Astrocyte (in vitro differentiated cells and primary cell): Measurements from ENCODE around the gene AIFM3. TPM values are rescaled to one million over a fixed set of nuclear protein-coding genes. Genes with fewer than 3 reads are reported as not detected.

Experiments used
- DNase-seq: peaks from one replicate; pipeline ENCODE4 v3.0.0-alpha.2; 2010; ENCODE audit warnings: low read depth
- FAIRE-seq: peaks from 2 replicates; lab custom pipeline; 2011; peaks lifted over from hg19 to GRCh38; lab: Jason Lieb, UNC
- H2AFZ ChIP-seq: 2 replicates; pipeline ENCODE4 v1.6.0; 2012; ENCODE audit warnings: low read depth, low read length, inconsistent platforms
- H3K27ac ChIP-seq: 2 replicates; pipeline ENCODE4 v1.5.1; 2011; ENCODE audit warnings: low read depth, low read length, inconsistent platforms
- H3K27me3 ChIP-seq: 2 replicates; pipeline ENCODE4 v1.6.0; 2011; ENCODE audit warnings: low read length, inconsistent platforms; ENCODE audit not compliant: insufficient read depth
- H3K36me3 ChIP-seq: 2 replicates; pipeline ENCODE4 v1.5.1; 2011; ENCODE audit warnings: low read length, inconsistent platforms; ENCODE audit not compliant: insufficient read depth
- H3K4me1 ChIP-seq: 2 replicates; pipeline ENCODE4 v1.5.1; 2011; ENCODE audit warnings: low read length, inconsistent platforms; ENCODE audit not compliant: insufficient read depth
- H3K4me2 ChIP-seq: 2 replicates; pipeline ENCODE4 v1.6.0; 2012; ENCODE audit warnings: low read length, inconsistent platforms
- H3K4me3 ChIP-seq: 2 replicates; pipeline ENCODE4 v1.5.1; 2011; ENCODE audit warnings: low read depth, mild to moderate bottlenecking, low read length, inconsistent platforms; ENCODE audit not compliant: insufficient read depth
- H3K79me2 ChIP-seq: 2 replicates; pipeline ENCODE4 v1.6.0; 2012; ENCODE audit warnings: mild to moderate bottlenecking, low read length, inconsistent platforms; ENCODE audit not compliant: insufficient read depth
- H3K9ac ChIP-seq: 2 replicates; pipeline ENCODE4 v1.6.0; 2012; ENCODE audit warnings: mild to moderate bottlenecking, low read length, inconsistent platforms
- H3K9me3 ChIP-seq: 2 replicates; pipeline ENCODE4 v1.5.1; 2012; ENCODE audit warnings: low read depth, mild to moderate bottlenecking, low read length, inconsistent platforms; ENCODE audit not compliant: insufficient read depth
- H4K20me1 ChIP-seq: 2 replicates; pipeline ENCODE4 v1.6.0; 2012; ENCODE audit warnings: low read length, inconsistent platforms; ENCODE audit not compliant: insufficient read depth
- H3K27ac Mint-ChIP-seq: one replicate; pipeline ENCODE4 v1.8.0; 2021; ENCODE audit warnings: mild to moderate bottlenecking, mixed read lengths; ENCODE audit not compliant: unreplicated experiment
- H3K27me3 Mint-ChIP-seq: one replicate; pipeline ENCODE4 v1.8.0; 2021; ENCODE audit warnings: low read depth, mixed read lengths; ENCODE audit not compliant: unreplicated experiment
- H3K36me3 Mint-ChIP-seq: one replicate; pipeline ENCODE4 v1.8.0; 2021; ENCODE audit warnings: low read depth, mixed read lengths; ENCODE audit not compliant: unreplicated experiment
- H3K4me1 Mint-ChIP-seq: one replicate; pipeline ENCODE4 v1.8.0; 2021; ENCODE audit warnings: low read depth, mixed read lengths; ENCODE audit not compliant: unreplicated experiment
- H3K4me3 Mint-ChIP-seq: one replicate; pipeline ENCODE4 v1.8.0; 2021; ENCODE audit warnings: mild to moderate bottlenecking, moderate library complexity, mixed read lengths; ENCODE audit not compliant: unreplicated experiment
- H3K9me3 Mint-ChIP-seq: one replicate; pipeline ENCODE4 v1.8.0; 2021; ENCODE audit warnings: mild to moderate bottlenecking, mixed read lengths; ENCODE audit not compliant: unreplicated experiment
- EZH2 ChIP-seq: IDR thresholded peaks from 2 replicates; pipeline ENCODE4 v1.6.1; 2012; ENCODE audit warnings: mild to moderate bottlenecking, low read length, inconsistent platforms; ENCODE audit not compliant: insufficient read depth
- total RNA-seq: library from RNA; stranded (reverse); gene quantifications from 2 replicates; pipeline ENCODE4 v1.2.1, GENCODE V29; 2021
- TF ChIP-seq, protein P1 (sequence below): IDR thresholded peaks from 2 replicates; pipeline ENCODE4 v1.5.1; 2011; ENCODE audit warnings: low read depth, mild to moderate bottlenecking, inconsistent platforms, low read length, moderate library complexity; ENCODE audit not compliant: insufficient read depth

The AIFM3 gene
- total RNA-seq, 1 donor from 2014 or later = 0.48 TPM

- H3K4me3 ChIP-seq = no peak overlapping the region
- peaks cover 4% of the 10 kb centered on the region for H3K36me3 Mint-ChIP-seq
- no peak overlapping the region for H3K4me3 Mint-ChIP-seq
- no peaks in the 10 kb centered on the region for H3K27me3 ChIP-seq
- H3K27ac ChIP-seq = no peak overlapping the region
- no peaks in the 10 kb centered on the region for H3K9me3 ChIP-seq
- TF ChIP-seq, protein P1, sequence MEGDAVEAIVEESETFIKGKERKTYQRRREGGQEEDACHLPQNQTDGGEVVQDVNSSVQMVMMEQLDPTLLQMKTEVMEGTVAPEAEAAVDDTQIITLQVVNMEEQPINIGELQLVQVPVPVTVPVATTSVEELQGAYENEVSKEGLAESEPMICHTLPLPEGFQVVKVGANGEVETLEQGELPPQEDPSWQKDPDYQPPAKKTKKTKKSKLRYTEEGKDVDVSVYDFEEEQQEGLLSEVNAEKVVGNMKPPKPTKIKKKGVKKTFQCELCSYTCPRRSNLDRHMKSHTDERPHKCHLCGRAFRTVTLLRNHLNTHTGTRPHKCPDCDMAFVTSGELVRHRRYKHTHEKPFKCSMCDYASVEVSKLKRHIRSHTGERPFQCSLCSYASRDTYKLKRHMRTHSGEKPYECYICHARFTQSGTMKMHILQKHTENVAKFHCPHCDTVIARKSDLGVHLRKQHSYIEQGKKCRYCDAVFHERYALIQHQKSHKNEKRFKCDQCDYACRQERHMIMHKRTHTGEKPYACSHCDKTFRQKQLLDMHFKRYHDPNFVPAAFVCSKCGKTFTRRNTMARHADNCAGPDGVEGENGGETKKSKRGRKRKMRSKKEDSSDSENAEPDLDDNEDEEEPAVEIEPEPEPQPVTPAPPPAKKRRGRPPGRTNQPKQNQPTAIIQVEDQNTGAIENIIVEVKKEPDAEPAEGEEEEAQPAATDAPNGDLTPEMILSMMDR = no peak
- TF ChIP-seq EZH2 = no peak
- H3K9me3 Mint-ChIP-seq = no peaks in the 10 kb centered on the region
- no peak for FAIRE-seq
- H3K79me2 ChIP-seq = peaks cover 89% of the 10 kb centered on the region
- H3K4me2 ChIP-seq = no peak overlapping the region
- H3K4me1 Mint-ChIP-seq = peaks cover 39% of the 10 kb centered on the region
- H2AFZ ChIP-seq = no peak overlapping the region
- no peak overlapping the region for H3K27ac Mint-ChIP-seq
- H3K27me3 Mint-ChIP-seq = no peaks in the 10 kb centered on the region
- H3K9ac ChIP-seq = no peak overlapping the region
- peaks cover 93% of the 10 kb centered on the region for H4K20me1 ChIP-seq
- H3K4me1 ChIP-seq = peaks cover 15% of the 10 kb centered on the region
- no peak for DNase-seq
- H3K36me3 ChIP-seq = peaks cover 32% of the 10 kb centered on the region
Measured at GRCh38 chr22:20948989-20949388, 18.1 kb upstream of the AIFM3 start.

DNA sequence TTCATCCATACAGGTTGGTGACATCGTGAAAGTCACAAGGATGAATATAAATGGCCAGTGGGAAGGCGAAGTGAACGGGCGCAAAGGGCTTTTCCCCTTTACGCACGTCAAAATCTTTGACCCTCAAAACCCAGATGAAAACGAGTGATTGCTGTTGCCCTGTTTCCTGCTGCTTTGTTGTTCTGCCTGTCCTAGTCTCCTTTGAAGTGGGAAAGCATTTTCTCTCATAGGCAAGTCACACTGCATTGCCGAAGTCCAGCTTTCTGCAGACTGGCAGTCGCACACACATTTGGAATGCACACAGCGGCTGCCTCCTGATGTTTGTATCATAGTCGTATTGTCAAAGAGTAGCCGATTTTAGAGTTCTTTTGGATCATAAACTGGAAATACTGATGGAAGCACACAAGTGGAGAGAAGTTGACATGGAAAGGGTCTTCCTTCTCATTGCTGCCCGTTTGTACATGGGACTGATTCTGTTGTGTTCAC, 17.3 kb upstream of the AIFM3 start:
- H3K27ac Mint-ChIP-seq = peak overlapping the region; percentile 60
- peaks cover 93% of the 10 kb centered on the region for H4K20me1 ChIP-seq
- H3K9me3 Mint-ChIP-seq = no peaks in the 10 kb centered on the region
- TF ChIP-seq EZH2 = no peak
- TF ChIP-seq, protein P1 = no peak
- H2AFZ ChIP-seq = no peak overlapping the region
- H3K4me1 Mint-ChIP-seq = peaks cover 39% of the 10 kb centered on the region
- H3K27ac ChIP-seq = no peak overlapping the region
- FAIRE-seq = no peak
- H3K9ac ChIP-seq = no peak overlapping the region
- no peak for DNase-seq
- no peak overlapping the region for H3K4me2 ChIP-seq
- peaks cover 15% of the 10 kb centered on the region for H3K4me1 ChIP-seq
- peaks cover 32% of the 10 kb centered on the region for H3K36me3 ChIP-seq
- H3K4me3 ChIP-seq = no peak overlapping the region
- H3K27me3 Mint-ChIP-seq = no peaks in the 10 kb centered on the region
- H3K79me2 ChIP-seq = peaks cover 83% of the 10 kb centered on the region
- peaks cover 4% of the 10 kb centered on the region for H3K36me3 Mint-ChIP-seq
- H3K4me3 Mint-ChIP-seq = no peak overlapping the region
- H3K27me3 ChIP-seq = no peaks in the 10 kb centered on the region
- no peaks in the 10 kb centered on the region for H3K9me3 ChIP-seq

- Mint-ChIP-seq H3K9me3 (no peaks in the 10 kb centered on the region), H3K27ac (peak overlapping the region; percentile 62), H3K27me3 (no peaks in the 10 kb centered on the region), H3K4me3 (no peak overlapping the region), H3K4me1 (peaks cover 33% of the 10 kb centered on the region), H3K36me3 (peaks cover 7% of the 10 kb centered on the region)
- DNase-seq (no peak), FAIRE-seq (no peak)
- Histone ChIP-seq H3K79me2 (peaks cover 67% of the 10 kb centered on the region), H3K4me1 (peaks cover under 1% of the 10 kb centered on the region), H3K27me3 (no peaks in the 10 kb centered on the region), H3K36me3 (peaks cover 32% of the 10 kb centered on the region), H3K4me3 (no peak overlapping the region), H3K27ac (no peak overlapping the region), H4K20me1 (peaks cover 82% of the 10 kb centered on the region), H2AFZ (no peak overlapping the region), H3K9me3 (no peaks in the 10 kb centered on the region), H3K9ac (no peak overlapping the region), H3K4me2 (no peak overlapping the region)
- TF ChIP-seq, protein P1 = no peak
- TF ChIP-seq EZH2 = no peak
Measured at GRCh38 chr22:20951151-20951931, 15.7 kb upstream of the AIFM3 start.
